NCI-H69 (cell line): ENCODE results near the gene NOXA1.

Experiments used
- DNase-seq: peaks from one replicate; lab custom pipeline; 2025; lab: John Stamatoyannopoulos, UW

Gene NOXA1

DNA sequence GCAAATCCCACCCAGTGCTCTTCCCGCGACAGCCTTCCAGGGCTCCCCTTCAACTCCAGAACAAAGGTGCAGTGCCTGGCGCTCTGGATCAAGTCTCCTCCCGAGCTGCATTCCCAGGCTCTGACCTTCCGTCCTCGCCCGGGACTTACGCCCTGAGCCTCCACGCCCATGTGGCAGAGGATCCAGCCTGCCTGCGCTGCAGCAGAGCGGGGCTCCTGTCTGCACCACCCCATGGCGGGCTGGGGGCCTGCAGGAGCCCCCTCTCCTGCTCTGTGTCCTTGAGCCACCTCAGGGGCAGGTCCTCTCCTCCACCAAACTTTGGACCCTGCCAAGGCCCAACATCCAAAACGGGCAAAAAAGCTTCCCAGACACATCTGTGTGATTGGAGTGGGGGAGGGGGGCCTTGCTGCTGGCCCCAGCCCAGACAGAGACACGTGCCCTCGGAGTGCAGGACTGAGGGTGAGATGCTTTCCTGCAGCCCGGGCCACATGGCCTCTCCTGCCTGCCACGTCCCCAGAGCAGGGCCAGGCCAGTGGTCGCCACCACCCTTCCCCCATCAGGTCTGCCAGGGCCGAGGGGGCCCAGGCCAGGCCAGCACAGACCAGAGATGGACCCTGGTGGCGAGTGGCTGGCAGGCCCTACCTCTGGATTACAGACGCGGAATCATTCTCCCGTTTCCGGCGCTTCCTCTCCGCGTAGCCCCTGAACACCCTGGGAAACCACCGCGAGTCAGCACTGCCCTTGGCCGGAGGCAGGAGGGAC lies 31.6 kb downstream of the NOXA1 start:
- no peak for DNase-seq

DNA sequence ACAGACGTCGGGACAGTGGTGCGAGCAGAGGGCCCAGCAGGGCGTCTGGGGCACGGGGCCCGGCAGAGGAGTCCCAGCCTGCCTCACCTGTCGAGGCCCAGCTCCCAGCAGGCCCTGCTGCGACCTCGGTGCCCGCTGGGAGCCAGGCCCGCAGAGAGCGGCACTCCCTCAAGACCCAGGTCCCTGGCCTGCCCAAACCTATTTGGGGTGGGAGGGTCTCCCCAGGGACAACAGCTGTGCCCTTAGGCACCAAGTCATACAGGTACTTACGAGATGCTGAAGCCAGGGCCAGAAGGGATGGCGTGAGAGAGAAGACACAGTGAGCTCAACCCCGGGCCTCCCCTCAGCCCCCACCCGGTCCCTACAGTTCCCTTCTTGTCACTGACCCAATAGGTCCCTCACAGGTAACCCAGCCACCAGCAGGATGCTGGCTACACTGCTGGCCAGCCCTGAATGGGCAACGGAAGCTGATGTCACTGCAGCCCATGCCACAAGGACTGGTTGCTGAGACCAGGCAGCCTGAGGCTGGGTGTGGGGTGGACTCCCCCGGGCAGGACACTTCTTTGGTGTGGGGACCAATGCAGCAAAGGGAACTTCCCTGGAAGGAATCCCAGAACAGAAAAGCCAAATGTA lies 32.3 kb downstream of the NOXA1 start:
- no peak for DNase-seq

DNA sequence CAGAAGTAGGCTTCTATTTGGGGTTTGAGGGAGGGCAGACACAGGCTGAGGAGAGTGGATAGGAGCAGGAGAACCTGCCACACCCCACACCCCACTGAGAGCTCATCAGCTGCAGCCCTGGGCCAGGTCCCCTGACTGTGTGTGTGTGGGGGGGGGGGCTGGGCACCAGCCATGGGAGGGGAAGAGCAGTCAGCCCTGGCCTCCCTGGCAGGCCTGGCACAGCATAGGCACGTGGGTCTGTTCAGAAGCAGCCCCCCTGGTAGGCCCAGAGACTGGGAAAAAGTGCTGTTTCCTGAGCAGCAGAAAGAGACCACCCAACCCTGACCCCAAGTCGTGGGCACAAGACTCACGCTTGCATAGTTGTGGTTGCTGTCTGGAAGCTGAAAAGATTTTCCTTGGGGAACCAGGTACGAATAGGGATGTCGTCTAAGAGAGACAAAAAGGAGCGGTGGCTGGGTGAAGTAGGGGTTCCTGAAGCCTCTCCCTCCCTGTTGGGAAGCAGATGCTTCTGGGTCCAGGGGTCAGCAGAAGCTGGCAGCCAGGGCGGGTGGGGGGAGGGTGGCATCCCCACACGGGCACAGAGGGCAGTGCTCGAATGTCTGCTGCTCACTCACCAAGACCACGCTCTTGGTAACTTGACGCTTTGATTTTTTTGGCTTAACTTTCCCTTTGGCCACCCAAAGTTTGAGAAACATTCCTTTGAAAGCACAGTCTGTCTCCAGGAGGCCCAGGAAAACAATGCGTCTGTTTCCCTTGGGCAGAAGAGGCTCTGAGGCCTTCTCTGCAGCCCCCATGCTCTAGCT lies 33.1 kb downstream of the NOXA1 start:
- no peak for DNase-seq

DNA sequence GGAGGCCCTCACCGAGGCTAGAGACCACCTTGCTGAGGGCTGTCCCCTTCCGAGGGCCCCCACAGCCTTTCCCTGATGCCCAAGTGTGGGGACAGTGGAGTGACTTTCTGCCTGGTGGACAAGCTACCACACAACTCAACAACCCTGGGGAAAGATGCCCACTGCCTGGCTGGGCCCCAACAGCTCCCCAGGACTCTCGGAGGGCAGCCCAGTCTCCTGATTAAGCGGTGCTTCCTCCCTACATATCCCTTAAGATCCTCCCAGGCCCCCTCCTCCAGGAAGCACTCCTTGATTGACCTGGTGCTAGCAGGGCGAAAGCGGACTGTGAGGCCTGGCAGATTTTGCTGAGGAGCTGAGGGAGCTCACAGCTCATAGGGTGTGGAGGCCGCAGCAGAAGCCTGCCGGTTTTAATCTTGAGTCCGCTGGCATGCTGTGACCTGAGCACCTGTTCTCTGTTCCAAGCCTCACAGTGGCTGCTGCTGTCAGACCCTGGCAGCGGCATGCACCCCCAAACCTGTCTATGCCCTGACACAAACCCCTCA lies 33.7 kb downstream of the NOXA1 start:
- DNase-seq: no peak

DNA sequence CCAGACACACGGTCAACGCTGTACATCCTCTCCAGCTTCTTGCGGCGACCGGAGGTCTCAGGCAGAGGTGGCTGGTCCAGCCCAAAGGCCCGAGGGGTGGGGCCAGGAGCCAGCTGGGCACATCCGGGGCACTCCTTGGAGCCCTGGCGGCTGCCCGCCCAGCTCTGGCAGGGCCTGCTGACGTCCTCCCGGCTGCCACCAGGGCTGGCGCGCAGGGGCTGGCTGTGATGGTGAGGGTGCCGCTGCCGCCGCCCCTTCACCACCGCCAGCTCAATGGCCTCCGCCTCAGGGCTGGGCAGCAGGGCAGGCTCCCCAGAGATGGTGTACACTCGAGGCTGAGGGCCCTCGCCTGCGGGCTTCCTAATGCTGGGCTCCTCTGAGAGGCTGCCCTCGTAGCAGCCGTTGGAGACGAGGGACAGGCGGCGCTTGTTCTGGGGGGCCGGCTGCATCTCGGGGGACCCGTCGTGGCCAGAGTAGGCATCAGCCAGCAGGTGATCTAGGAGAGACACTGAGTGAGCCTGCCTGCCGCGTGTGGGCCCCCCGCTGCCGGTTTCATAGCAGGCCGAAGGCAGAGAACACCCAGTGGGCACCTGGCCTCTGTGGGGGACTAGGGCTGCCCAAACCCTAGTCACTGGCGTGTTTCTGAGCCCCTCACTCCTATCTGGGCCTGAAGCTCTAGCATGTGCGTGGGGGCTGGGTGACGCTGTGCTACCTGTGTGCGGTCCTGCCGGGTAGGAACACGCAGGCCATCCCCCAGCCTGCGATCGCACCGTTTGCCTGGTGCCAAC lies 34.4 kb downstream of the NOXA1 start:
- no peak for DNase-seq

DNA sequence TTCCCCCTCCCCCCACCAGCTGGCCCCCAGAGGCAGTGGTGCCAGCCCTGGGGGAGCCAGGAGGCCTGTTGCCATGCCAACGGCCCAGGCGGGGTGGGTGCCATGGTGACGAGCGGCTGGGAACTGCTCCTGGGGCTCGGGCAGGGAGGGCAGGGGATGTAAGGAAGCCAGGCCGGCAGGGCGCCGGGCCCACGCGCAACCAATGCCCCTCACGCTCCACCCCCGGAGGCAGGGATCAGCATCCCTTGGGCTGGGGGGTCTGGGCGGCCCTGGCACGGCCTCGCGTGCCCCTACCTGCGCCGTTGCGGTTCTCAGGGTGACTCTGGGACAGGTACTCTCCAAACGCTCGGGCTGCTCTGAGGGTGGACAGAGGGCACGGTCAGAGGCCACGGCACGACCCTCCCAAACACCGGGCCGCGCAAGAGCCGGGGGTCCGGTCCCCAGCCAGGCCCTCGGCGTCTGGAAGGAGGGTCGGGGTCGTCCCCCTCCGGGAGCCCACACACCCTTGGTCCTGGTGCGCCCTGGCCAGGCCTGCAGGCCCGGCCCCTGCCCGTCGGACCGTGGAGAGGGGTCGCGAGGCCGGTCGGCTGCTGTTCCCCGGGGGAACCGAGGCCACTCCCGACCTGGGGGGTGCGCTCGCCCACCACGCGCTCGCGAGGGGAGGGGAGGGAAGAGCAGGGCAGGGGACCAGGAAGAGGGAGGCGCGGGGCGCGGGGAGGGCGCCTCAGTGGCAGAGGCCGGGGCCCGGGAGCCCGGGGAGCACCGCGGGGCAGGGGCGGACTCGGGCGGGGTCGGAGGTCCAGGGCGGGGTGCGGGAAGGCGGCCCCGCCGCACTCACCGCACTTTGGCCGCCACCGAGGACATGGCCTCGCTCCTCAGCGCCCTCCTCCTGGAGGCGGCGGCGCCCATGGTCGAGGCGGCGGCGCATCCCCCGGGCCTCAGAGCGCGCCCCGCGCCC lies 35.3 kb downstream of the NOXA1 start:
- DNase-seq: peak; percentile 86

DNA sequence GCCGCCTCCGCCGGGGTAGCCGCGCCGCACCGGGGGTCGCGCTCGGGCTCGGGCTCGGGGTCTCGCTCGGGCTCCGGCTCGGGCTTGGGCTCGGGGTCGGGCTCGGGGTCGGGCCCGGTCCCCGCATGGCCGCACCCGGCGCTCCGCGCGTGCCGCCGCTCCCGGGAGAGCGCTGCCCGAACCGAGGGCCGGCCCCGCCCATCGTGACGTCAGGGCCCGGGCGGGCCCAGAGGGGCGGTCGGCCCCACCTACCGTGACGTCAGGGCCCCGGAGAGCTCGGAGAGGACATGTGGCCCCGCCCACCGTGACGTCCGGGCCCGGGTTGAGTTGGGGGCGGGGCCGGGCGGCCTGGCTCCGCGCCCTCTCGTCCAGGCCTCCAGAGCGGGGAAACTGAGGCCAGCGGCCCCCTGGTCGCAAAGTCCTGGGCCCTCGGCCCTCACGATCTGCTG lies 36.0 kb downstream of the NOXA1 start, which contains the start of gene NSMF:
TSS of gene NSMF (minus strand) at position 183 of the 449 bp plus-strand sequence. CDS start 232 bp downstream, outside the sequence.
- DNase-seq: peak; percentile 96

DNA sequence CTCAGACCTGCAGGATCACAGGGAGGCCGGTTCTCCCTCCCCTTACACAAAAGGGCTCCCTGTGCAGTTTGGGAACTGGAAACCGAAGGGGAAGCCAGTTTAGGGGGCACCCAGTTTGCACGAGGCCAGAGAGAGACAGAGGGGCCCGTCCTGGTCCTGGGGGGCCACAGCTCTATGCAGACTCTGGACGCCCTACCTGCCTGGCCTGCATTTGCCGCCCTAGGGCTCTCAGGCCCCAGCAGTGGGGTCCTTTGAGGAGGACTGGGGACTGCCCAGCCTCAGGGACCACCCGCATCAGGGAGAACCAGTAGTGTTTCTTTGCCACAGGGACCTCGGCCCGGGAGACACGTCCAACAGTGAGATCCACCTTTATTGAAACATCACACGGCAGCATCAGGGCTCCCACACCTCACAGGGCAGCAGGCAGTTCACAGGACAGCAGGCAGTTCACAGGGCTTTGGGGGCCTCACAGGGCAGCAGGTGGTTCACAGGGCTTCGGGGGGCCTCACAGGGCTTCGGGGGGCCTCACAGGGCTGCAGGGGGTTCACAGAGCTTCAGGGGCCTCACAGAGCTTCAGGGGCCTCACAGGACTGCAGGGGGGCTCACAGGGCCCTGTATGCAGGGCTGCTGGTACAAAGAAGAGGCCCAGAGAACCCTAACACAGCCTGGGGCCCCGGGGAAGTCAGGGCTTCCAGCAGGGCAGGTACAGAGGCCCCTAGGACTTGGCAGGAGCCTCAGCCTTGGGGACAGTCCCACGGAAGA lies 36.6 kb downstream of the NOXA1 start:
- no peak for DNase-seq

DNA sequence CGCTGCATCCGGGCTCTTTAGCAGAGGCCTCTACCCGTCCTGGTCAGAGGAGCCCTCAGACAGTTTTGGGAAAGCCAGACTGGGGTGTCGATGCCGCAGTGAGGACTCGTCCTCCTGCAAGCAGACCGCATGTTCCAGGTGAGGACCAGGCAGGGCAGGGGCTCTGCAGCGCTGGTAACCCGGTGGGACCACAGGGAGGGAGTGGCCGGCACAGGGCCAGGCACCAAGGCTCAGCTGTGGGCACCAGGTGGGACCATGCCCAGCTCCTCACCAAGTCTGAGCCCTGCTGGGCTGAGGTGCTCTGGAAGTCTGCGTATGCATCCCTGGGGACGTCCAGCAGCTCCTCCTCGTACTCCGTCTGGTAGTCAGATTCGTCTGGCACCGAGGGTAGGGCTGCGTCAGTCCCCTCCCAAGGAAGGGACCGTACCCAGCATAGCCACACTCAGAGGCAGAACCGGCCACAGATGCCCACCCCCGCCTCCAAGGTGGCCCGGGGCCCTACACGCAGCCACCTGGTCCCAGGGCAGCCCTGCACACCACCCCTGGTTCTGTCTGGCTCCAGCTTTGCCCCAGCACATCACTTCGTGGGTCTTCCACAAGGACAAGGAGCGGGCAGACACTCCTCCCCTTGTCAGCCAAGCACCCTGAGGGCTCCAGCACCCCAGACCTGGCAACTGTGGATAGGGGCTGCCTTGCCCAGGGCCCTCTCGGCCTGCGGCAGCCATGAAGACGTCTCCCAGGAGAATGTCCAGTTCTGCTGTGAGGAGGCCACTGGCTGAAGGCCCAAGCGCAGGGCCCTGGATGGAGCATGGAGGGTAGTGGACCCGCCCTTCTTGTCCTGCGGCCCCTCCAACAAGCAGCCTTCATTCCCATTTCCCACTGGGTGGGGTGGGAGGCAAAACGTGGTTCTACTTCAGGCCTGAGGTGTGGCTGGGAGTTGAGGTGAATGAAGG lies 37.4 kb downstream of the NOXA1 start:
- DNase-seq: no peak

DNA sequence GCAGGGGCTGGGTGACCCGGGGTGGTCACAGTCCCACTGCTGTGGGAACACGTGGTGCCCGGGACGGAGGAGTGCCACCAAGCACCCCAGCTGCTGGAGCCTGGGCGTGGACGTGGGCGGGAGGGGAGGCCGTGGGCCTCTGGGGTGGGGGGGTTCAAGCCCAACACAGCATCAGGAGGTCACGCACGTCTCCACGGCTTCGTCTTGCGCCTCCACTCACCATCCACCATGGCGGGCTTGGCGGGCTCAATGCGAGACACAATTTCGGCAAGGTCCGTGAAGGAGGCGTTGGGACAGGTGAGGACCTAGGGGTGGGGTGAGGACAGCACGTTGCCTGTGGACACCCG lies 38.1 kb downstream of the NOXA1 start:
- no peak for DNase-seq

DNA sequence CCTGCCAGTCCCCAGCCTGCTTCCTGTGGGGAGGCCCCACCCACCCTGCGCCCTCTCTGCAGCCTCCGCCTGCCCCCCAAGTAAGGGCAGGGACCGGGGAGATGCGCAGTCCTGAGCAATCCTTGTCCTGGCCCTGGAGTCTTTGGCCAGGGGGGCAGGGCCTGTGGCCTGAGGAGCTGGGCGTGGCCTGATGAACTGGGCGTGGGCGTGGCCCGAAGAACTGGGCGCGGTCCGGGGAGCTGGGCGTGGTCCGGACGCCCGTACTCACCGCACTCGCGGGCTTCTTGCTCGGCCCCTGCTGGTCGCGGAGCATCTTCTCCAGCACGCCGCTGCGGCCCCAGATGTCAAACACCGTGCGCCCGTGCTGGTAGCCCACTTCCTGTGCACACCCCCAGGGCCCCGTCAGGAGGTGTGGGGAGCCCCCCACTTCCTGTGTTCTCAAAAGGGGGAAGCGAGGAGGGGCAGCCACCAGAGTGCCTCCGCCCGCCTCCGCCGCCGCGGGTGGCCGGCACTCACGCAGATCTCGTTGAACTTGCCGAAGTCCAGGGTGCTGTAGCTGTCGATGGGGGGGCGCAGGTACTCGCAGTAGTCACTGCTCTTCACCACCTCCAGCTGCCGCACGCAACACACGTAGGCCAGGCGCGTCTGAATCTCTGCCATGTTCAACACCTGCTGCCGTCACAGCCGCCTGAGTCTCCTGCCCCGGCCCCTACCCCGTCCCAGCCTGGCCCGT lies 38.6 kb downstream of the NOXA1 start:
- DNase-seq: peak; percentile 82

DNA sequence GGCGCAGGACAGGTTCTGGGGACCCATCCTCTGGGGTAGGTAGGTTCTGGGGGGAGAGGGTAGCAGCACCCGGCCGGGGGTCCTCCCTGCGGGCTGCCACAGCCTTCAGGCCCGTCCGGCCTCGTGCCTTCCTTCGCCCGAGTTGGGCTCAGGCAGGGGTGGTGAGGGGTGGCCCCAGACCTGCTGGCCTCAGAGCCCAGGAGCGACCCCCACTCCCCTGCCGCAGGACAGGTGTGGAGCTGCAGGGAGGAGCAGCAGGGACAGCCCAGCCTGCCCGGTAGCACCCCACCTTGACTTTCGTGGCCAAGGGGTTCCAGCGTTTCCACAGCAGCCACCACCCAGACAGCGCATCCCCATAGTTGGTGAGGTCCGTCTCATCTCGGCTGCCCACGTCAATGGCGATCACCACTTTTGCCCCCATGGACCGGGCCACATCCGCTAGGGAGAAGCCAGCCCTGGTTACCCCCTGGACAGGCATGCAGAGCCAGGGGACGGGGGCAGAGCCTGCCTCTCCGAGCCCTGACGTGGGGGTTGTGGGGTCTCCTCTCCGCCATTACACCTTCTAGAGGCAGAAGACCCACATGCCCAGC lies 39.3 kb downstream of the NOXA1 start:
- no peak for DNase-seq

DNA sequence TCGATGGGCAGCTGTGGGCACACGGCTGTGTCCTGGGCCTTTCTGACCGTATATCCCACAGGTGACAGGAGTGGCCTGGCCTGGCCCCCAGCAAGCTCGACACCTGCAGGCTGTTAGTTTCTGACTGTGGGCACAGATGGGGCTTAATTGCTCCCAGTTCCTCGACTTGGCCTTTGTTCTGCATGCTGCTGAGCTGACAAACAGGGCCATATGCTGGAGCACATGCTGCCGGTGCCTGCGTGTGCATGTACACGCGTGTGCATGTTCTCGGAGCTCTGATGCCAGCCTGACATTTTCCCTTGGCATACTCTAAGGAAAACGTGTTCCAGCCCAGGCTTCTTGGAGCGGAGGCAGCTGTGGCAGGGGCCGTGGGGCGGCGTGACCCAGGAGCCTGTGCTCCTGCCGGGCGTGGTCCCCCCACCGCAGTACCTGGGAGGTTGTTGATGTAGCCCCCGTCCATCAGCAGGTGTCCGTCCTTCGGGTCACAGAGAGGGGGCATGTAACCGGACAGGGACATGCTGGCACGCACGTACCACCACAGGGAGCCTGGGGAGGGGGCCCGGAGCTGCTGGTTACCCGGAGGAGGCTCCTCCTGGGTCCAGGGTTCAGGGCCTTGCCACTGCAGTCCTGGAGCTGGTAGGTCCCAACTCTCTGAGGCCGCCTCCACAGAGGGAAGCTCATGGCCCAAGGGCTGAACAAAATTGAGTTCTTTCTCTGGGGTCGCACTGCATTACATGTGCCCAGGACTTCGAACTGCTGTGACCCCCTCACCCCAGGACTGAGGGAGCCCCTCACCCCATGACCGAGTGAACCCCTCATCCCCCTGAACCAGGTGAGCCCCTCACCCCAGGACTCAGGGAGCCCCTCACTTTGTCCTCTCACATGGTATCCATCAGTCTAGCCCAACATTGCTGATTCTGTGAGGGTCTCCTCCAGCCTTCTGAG lies 40.1 kb downstream of the NOXA1 start:
- peak; percentile 86 for DNase-seq

DNA sequence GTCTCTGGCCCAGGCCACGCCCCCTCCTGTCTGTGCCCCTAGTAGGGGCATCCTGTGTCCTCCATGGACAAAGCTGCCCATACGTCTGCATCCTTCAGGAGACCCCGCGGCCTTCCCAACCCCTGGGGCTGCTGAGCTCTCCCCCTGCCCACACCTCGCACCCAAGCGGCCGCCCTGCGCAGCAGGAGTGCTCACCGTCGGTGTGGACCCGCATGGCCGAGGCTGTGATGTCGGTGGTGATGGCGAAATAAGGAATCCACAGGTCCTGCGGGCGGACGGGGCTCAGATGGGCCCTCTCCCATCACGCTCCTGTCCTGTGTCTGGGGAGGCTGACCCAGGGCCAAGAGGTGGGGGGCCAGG lies 40.7 kb downstream of the NOXA1 start:
- DNase-seq: no peak

DNA sequence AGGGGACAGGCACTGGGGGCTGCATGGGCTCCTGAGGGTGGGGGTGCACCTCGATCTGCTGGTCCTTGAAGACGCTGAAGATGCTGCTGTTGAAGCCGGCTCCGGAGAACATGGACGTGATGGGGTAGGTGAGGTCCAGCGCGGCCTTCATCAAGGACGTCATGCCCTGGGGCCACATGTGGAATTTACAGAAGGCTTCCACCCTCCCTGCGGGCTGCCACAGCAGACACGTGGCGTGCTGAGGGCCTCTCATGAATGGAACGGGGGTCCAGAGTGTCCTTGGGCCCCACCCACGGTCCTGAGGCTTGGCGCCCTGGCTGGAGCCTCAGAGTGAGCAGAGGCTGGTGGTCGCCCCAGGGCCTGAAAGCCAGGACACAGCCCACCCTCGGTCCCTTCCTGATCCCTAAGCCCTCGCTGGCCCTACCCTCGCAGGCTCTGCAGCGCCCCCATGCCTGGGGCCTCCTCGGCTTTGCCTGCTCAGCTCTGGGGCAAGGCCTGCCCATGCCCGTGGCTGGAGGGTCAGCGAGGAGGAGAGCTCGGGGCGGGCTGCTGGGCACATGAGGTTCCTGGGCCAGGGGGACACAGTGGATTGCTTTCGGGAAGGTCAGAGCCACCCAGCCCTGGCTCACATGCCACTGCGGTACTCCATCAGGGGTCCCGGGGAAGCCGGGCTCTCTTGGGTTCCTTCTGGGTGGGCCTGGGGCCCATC lies 41.3 kb downstream of the NOXA1 start:
- no peak for DNase-seq
